MM.1S (cell line): ENCODE measurements around the gene SRC.

ENCODE experiments used
- DNase-seq: peaks from one replicate; pipeline ENCODE4 v3.0.0-alpha.2; 2015
- H2AFZ ChIP-seq: fragments of 300-600 bp; sonication (generic); 2 replicates; pipeline ENCODE4 v1.6.0; 2016; ENCODE audit warnings: antibody characterized with exemption, low read length
- H3F3A ChIP-seq: fragments of 300-600 bp; sonication (generic); 2 replicates; pipeline ENCODE4 v1.6.1; 2016; ENCODE audit warnings: mild to moderate bottlenecking, antibody characterized with exemption, low read length, moderate library complexity, mixed read lengths; ENCODE audit not compliant: insufficient read depth
- H3K27ac ChIP-seq: fragments of 300-600 bp; sonication (generic); 2 replicates; pipeline ENCODE4 v1.5.1; 2016; ENCODE audit warnings: mild to moderate bottlenecking, low read length
- H3K27me3 ChIP-seq: fragments of 300-600 bp; sonication (generic); replicated peaks from 2 replicates; pipeline ENCODE4 v1.6.0; 2016; ENCODE audit warnings: low read length; ENCODE audit not compliant: insufficient read depth
- H3K36me3 ChIP-seq: fragments of 300-600 bp; sonication (generic); replicated peaks from 2 replicates; pipeline ENCODE4 v1.6.1; 2016; ENCODE audit warnings: mild to moderate bottlenecking, low read length, mixed read lengths; ENCODE audit not compliant: insufficient read depth
- H3K4me1 ChIP-seq: fragments of 300-600 bp; sonication (generic); 2 replicates; pipeline ENCODE4 v1.6.1; 2016; ENCODE audit warnings: low read length, mixed read lengths
- H3K4me2 ChIP-seq: fragments of 300-600 bp; sonication (generic); 2 replicates; pipeline ENCODE4 v1.6.0; 2016; ENCODE audit warnings: low read depth, low read length
- H3K4me3 ChIP-seq: fragments of 300-600 bp; sonication (generic); 2 replicates; pipeline ENCODE4 v1.5.1; 2016; ENCODE audit warnings: low read length, mixed read lengths
- H3K79me2 ChIP-seq: fragments of 300-600 bp; sonication (generic); 2 replicates; pipeline ENCODE4 v1.6.1; 2016; ENCODE audit warnings: mixed run types, low read length, mixed read lengths
- H3K9ac ChIP-seq: fragments of 300-600 bp; sonication (generic); 2 replicates; pipeline ENCODE4 v1.6.1; 2016; ENCODE audit warnings: low read length, mixed read lengths
- H3K9me2 ChIP-seq: fragments of 300-600 bp; sonication (generic); replicated peaks from 2 replicates; pipeline ENCODE4 v1.6.1; 2016; ENCODE audit warnings: mild to moderate bottlenecking, low read length, mixed read lengths; ENCODE audit not compliant: insufficient read depth
- H3K9me3 ChIP-seq: fragments of 300-600 bp; sonication (generic); replicated peaks from 2 replicates; pipeline ENCODE4 v1.6.1; 2016; ENCODE audit warnings: mild to moderate bottlenecking, low read length, mixed read lengths; ENCODE audit not compliant: insufficient read depth
- H4K20me1 ChIP-seq: fragments of 300-600 bp; sonication (generic); 2 replicates; pipeline ENCODE4 v1.6.1; 2016; ENCODE audit warnings: mild to moderate bottlenecking, low read length, moderate library complexity, mixed read lengths; ENCODE audit not compliant: insufficient read depth
- EZH2 ChIP-seq: fragments of 300-600 bp; sonication (generic); optimal IDR thresholded peaks from 2 replicates; pipeline ENCODE3; 2017; ENCODE audit warnings: low read depth, mild to moderate bottlenecking, antibody characterized with exemption, low read length, mixed read lengths
- EZH2phosphoT487 ChIP-seq: fragments of 300-600 bp; sonication (generic); IDR thresholded peaks from 2 replicates; pipeline ENCODE4 v1.6.1; 2018; ENCODE audit warnings: antibody characterized with exemption, low read length
- TF ChIP-seq, protein P1 (sequence below): fragments of 300-600 bp; sonication (generic); IDR thresholded peaks from 2 replicates; pipeline ENCODE4 v1.5.1; 2016; ENCODE audit warnings: antibody characterized with exemption, low read length, mixed read lengths

SRC gene

DNA sequence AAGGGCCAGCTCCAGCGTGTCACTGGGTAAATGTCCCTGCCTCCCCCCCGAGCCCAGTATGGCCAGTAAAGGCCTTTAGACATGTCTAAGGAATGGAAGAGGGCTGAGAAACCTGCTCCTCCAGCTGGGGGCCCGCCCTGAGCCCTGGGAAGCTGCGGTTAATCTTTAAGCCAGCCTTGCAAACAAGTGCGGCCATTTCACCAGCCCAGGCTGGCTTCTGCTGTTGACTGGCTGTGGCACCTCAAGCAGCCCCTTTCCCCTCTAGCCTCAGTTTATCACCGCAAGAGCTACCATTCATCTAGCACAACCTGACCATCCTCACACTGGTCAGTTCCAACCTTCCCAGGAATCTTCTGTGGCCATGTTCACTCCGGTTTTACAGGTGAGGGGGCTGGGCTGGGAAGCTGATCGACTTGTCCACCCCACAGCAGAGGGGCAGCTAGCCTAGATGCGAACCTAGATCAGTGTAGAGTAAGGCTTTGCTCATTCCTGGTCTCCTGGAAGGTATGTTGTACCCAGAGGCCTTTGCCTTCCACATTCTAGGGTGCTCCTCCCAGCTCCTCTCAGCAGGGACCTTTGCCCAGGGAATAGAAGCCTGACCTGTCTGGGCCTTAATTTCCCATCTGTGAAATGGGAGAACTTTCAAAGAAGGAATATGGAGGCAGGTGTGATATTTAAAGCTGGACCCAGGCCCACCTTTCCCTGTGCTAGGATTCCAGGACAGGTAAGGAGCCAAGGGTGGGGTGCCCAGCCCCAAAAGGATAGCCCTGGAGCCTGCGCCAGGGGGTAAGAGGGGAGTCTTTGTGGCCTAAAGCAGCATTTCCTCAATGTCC is 1.2 kb upstream of the SRC start:
- Histone ChIP-seq H2AFZ (peak overlapping the region; percentile 92), H3K9me3 (no peaks in the 10 kb centered on the region), H3F3A (no peaks in the 10 kb centered on the region), H3K9me2 (no peaks in the 10 kb centered on the region), H3K79me2 (no peaks in the 10 kb centered on the region), H3K4me2 (peak overlapping the region; percentile 95), H3K9ac (peak overlapping the region; percentile 51; the same call in 1 of the 2 replicates), H4K20me1 (no peaks in the 10 kb centered on the region), H3K36me3 (no peaks in the 10 kb centered on the region), H3K4me3 (peak overlapping the region; percentile 79), H3K27ac (no peak overlapping the region), H3K27me3 (no peaks in the 10 kb centered on the region), H3K4me1 (peaks cover 6% of the 10 kb centered on the region; the same call in 1 of the 2 replicates)
- DNase-seq: no peak
- TF ChIP-seq EZH2 (no peak), EZH2phosphoT487 (no peak)
- TF ChIP-seq, protein P1, sequence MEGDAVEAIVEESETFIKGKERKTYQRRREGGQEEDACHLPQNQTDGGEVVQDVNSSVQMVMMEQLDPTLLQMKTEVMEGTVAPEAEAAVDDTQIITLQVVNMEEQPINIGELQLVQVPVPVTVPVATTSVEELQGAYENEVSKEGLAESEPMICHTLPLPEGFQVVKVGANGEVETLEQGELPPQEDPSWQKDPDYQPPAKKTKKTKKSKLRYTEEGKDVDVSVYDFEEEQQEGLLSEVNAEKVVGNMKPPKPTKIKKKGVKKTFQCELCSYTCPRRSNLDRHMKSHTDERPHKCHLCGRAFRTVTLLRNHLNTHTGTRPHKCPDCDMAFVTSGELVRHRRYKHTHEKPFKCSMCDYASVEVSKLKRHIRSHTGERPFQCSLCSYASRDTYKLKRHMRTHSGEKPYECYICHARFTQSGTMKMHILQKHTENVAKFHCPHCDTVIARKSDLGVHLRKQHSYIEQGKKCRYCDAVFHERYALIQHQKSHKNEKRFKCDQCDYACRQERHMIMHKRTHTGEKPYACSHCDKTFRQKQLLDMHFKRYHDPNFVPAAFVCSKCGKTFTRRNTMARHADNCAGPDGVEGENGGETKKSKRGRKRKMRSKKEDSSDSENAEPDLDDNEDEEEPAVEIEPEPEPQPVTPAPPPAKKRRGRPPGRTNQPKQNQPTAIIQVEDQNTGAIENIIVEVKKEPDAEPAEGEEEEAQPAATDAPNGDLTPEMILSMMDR: no peak

DNA sequence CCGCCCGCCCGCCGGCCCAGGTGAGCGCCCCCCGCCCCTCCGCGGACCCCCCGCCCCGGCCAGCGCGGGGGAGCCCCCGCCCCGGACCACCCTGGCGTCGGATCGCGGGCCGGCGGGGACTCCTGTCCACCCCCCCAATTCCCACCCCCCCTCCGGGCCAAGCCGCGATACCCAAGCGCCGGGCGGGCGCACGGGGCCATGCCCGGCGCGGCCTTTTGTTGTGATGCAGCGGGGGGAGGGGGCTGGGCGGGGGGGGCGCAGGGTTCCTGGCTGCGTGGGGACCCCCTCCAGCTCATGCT is 245 bp downstream of the SRC start:
- H3K27me3 ChIP-seq: no peaks in the 10 kb centered on the region
- no peaks in the 10 kb centered on the region for H3K9me3 ChIP-seq
- peak overlapping the region; percentile 92; the same call in 1 of the 2 replicates for H2AFZ ChIP-seq
- no peaks in the 10 kb centered on the region for H3K79me2 ChIP-seq
- H3K36me3 ChIP-seq: no peaks in the 10 kb centered on the region
- H3K4me2 ChIP-seq: peak overlapping the region; percentile 95; the same call in 1 of the 2 replicates
- no peak overlapping the region for H3K27ac ChIP-seq
- H3K4me1 ChIP-seq: peaks cover 6% of the 10 kb centered on the region; the same call in 1 of the 2 replicates
- peak overlapping the region; percentile 79; the same call in 1 of the 2 replicates for H3K4me3 ChIP-seq
- no peak for DNase-seq
- peak overlapping the region; percentile 51; the same call in 1 of the 2 replicates for H3K9ac ChIP-seq
- H4K20me1 ChIP-seq: no peaks in the 10 kb centered on the region
- no peaks in the 10 kb centered on the region for H3K9me2 ChIP-seq
- H3F3A ChIP-seq: no peaks in the 10 kb centered on the region
- TF ChIP-seq EZH2 (no peak), EZH2phosphoT487 (no peak)
- TF ChIP-seq, protein P1: no peak

DNA sequence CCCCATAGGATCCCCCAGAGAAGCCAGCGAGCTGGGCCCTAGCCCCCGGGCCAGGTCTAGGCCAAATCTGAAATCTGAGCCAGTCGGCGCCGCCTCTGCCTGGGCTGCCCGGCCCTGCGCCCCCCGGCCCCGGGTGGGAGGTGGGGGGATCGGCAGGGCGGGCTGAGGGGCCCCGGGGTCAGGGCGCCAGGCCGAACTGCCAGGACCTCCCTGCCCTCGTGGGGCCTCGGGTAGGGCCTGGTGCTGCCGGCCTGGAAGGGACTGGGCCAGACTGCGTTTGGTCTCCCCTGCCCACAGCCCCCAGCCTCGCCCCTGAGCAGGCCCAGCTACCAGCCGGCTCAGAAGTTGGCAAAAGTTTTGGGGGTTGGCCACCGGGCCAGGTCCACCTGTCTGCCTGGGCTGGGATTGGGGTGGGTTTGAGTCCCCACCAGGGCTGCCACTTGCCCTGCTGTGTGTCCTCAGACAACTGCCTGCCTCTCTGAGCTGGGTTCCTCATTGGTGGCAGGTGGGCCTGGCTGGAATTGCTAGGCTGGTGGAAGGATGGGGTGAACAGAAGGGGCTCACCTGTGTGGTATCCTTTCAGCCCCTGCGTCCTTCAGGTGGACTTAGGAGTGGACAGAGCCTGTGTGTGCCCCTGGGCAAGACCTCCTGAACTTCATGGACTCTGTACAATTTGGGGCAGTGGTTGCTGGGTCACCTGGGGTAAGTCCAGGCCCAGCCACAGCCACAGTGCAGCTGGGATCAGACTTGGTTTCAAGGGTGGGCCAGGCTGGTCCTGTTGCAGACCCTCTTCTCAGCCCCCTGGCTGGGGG is 801 bp downstream of the SRC start:
- no peak overlapping the region for H3K4me2 ChIP-seq
- no peak overlapping the region for H3K9ac ChIP-seq
- H3K4me1 ChIP-seq: peaks cover 6% of the 10 kb centered on the region; the same call in 1 of the 2 replicates
- H3K36me3 ChIP-seq: no peaks in the 10 kb centered on the region
- H3K9me2 ChIP-seq: no peaks in the 10 kb centered on the region
- no peaks in the 10 kb centered on the region for H4K20me1 ChIP-seq
- H3K9me3 ChIP-seq: no peaks in the 10 kb centered on the region
- H3F3A ChIP-seq: no peaks in the 10 kb centered on the region
- H3K27me3 ChIP-seq: no peaks in the 10 kb centered on the region
- no peaks in the 10 kb centered on the region for H3K79me2 ChIP-seq
- H3K27ac ChIP-seq: no peak overlapping the region
- TF ChIP-seq EZH2phosphoT487 (no peak), EZH2 (no peak)
- TF ChIP-seq, protein P1: no peak
- no peak overlapping the region; the same call in 1 of the 2 replicates for H3K4me3 ChIP-seq
- no peak overlapping the region for H2AFZ ChIP-seq
- DNase-seq: no peak
